Measurements from ENCODE around the gene SAMD8. TPM values are rescaled to one million over a fixed set of nuclear protein-coding genes. Genes with fewer than 3 reads are reported as not detected.

Gene SAMD8
- total and polyA plus RNA-seq, 2 of the 8 experiments (the other 6 are each of a cell fraction or from before 2014, with no cell fraction given): 11.7 to 20.9 TPM

DNA sequence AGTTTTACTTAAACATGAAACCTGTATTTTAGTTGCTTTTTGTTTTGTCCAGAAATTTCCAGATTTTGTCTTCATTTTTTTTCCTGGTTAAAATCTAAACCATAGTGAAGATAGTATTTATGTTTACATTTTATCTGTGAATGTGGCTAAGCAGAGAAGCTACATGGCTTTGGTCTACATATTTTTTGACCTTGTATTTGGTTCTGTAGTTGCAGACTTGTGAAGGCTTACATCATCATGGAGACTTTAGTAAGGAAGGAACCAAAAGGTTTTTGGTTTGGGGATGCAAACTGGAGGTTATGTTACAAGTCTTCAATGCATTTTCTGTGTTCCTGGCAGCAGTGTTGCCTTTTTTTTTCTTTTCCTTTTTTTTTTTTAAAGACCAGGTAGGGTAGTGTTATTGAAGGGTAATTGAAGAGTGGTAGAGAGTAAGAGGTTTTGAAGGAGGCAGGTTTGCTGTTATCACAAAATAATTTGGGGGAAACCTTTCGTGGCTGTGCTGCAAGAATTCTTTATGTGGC, 68.3 kb downstream of the SAMD8 start:
- Histone ChIP-seq H3K9ac (replicated peaks in 1 of 4; ENCODE audit: extremely low read depth in 1 of 4, low read depth in 3 of 4, low read length in 3 of 4) (no peak overlapping the region), H2BK5ac (ENCODE audit: low read depth, low read length) (no peak overlapping the region), H3K23me2 (ENCODE audit: low read depth, low read length) (no peaks in the 10 kb centered on the region), H4K20me1 (replicated peaks in 1 of 2; ENCODE audit: control insufficient read depth in 1 of 2, insufficient read depth in 2 of 2, low read length in 2 of 2) (peaks cover 0 to 2% of the 10 kb centered on the region in 2 experiments), H3K18ac (ENCODE audit: extremely low read depth, low read length) (no peak overlapping the region), H4K8ac (ENCODE audit: extremely low read depth, insufficient read depth, low read length) (no peak overlapping the region), H3K79me1 (ENCODE audit: low read depth, low read length) (no peaks in the 10 kb centered on the region), H3K56ac (replicated peaks; ENCODE audit: insufficient read length, low read depth, low read length) (no peak overlapping the region), H4K5ac (ENCODE audit: insufficient read length, low read depth, low read length) (no peak overlapping the region), H3K23ac (ENCODE audit: insufficient read length) (no peak overlapping the region), H2BK20ac (ENCODE audit: low read length) (no peak overlapping the region), H2AK5ac (ENCODE audit: low read depth, low read length) (no peak overlapping the region), H2BK15ac (ENCODE audit: low read length) (no peak overlapping the region), H3K36me3 (ENCODE audit: control insufficient read depth in 2 of 4, insufficient read depth in 4 of 4, low read length in 3 of 4) (peaks cover 0 to 6% (median 0%) of the 10 kb centered on the region in 4 experiments; a peak in 2 of 8 replicates), H2AFZ (ENCODE audit: low read length) (no peak overlapping the region), H3K4ac (replicated peaks; ENCODE audit: insufficient read length, low read depth, low read length) (no peak overlapping the region), H3K27me3 (replicated peaks in 1 of 4; ENCODE audit: control insufficient read depth in 3 of 4, extremely low read depth in 1 of 4, insufficient read depth in 3 of 4, low read length in 3 of 4) (no peaks in the 10 kb centered on the region), H2BK12ac (ENCODE audit: low read depth, low read length) (no peak overlapping the region), H3K9me3 (ENCODE audit: insufficient read depth in 2 of 2, low read depth in 1 of 2, low read length in 1 of 2) (no peaks in the 10 kb centered on the region), H3K4me2 (ENCODE audit: insufficient read depth in 1 of 2, low read depth in 2 of 2, low read length in 2 of 2) (no peak overlapping the region), H3K79me2 (ENCODE audit: control insufficient read depth in 1 of 2, insufficient read depth in 2 of 2, low read length in 2 of 2) (no peaks in the 10 kb centered on the region), H3K4me1 (replicated peaks in 1 of 4; ENCODE audit: control insufficient read depth in 3 of 4, insufficient read depth in 4 of 4, low read length in 3 of 4) (no peaks in the 10 kb centered on the region), H4K91ac (replicated peaks; ENCODE audit: insufficient read length, low read length) (no peak overlapping the region), H3K14ac (ENCODE audit: insufficient read length) (no peak overlapping the region), H3K4me3 (ENCODE audit: extremely low read depth in 1 of 4, insufficient read depth in 2 of 4, low read depth in 3 of 4, low read length in 4 of 4) (no peak overlapping the region), H3K27ac (ENCODE audit: low read depth, low read length) (no peak overlapping the region), H2BK120ac (replicated peaks; ENCODE audit: low read depth, low read length) (no peak overlapping the region)
- FAIRE-seq (no peak), DNase-seq (ENCODE audit: low read depth in 1 of 2, low spot score in 2 of 2) (no peak)
- POLR2A ChIA-PET (ENCODE audit: partially characterized antibody): interaction anchor here (0.7 to 36.7 kb wide), 2 partner anchors 15 to 48 kb away, joined by 3 to 801 read pairs; partner anchors contain the start of gene COMTD1
- 82% methylated on average over 1 of the region's 1 CpG; no CpG with 5 or more reads in 1 of the 2 experiments for WGBS, 2 experiments (ENCODE audit: extremely low coverage in 1 of 2, insufficient coverage in 1 of 2, insufficient read length in 1 of 2, insufficient replicate concordance in 2 of 2, low coverage in 1 of 2, low lambda C conversion rate in 2 of 2, missing lambda C conversion rate in 1 of 2)
- TF ChIP-seq, protein P1, sequence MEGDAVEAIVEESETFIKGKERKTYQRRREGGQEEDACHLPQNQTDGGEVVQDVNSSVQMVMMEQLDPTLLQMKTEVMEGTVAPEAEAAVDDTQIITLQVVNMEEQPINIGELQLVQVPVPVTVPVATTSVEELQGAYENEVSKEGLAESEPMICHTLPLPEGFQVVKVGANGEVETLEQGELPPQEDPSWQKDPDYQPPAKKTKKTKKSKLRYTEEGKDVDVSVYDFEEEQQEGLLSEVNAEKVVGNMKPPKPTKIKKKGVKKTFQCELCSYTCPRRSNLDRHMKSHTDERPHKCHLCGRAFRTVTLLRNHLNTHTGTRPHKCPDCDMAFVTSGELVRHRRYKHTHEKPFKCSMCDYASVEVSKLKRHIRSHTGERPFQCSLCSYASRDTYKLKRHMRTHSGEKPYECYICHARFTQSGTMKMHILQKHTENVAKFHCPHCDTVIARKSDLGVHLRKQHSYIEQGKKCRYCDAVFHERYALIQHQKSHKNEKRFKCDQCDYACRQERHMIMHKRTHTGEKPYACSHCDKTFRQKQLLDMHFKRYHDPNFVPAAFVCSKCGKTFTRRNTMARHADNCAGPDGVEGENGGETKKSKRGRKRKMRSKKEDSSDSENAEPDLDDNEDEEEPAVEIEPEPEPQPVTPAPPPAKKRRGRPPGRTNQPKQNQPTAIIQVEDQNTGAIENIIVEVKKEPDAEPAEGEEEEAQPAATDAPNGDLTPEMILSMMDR (IDR thresholded peaks at IDR 0.05; ENCODE audit: control extremely low read depth in 1 of 3, insufficient read depth in 1 of 3, low read depth in 1 of 3, low read length in 3 of 3): no peak
- no peak for TF ChIP-seq CREB1 (IDR thresholded peaks at IDR 0.05)
- no peak for TF ChIP-seq NRF1 (IDR thresholded peaks at IDR 0.05; ENCODE audit: low read depth, low read length)
- no peak for TF ChIP-seq CBX8 (IDR thresholded peaks at IDR 0.05; ENCODE audit: borderline replicate concordance, low read depth, low read length)
- no peak for TF ChIP-seq SIN3A (conservative IDR thresholded peaks at IDR 0.05 in 1 of 2, IDR thresholded peaks at IDR 0.05 in 1 of 2; ENCODE audit: low read depth in 1 of 2, low read length in 2 of 2)
- no peak for TF ChIP-seq GTF2F1 (IDR thresholded peaks at IDR 0.05; ENCODE audit: borderline replicate concordance, low read depth, low read length)
- no peak for TF ChIP-seq CHD2 (IDR thresholded peaks at IDR 0.05; ENCODE audit: low read length)
- no peak for TF ChIP-seq SP1 (IDR thresholded peaks at IDR 0.05; ENCODE audit: low read depth, low read length)
- TF ChIP-seq KDM5A (IDR thresholded peaks at IDR 0.05; ENCODE audit: low read length): no peak
- TF ChIP-seq TAF7 (optimal IDR thresholded peaks at IDR 0.05; ENCODE audit: borderline replicate concordance, low read depth, low read length): no peak
- TF ChIP-seq TCF12 (IDR thresholded peaks at IDR 0.05; ENCODE audit: low read depth, low read length): no peak
- CTCF ChIA-PET (ENCODE audit: partially characterized antibody): interaction anchor here (1.5 kb wide), 1 partner anchor 24 kb away, joined by 5 read pairs; no protein-coding TSS in a partner anchor

Data from H1 (cell line).